ENCODE results near the gene ACOX3.
"Not testable (repeated sequence)": the region's sequence is repeated elsewhere in the genome, so short reads cannot be mapped to it uniquely, and the experiment has no call there.

Gene ACOX3

GRCh38 chr4:8431553-8431952 is 9.0 kb downstream of the ACOX3 start:
- DNase-seq = no peak

GRCh38 chr4:8428288-8429097 is 12.0 kb downstream of the ACOX3 start:
- DNase-seq = peak; percentile 92 to 97 (median 96)

- peak; percentile 70 to 84 (median 76) for DNase-seq
Measured at GRCh38 chr4:8427761-8428287, 12.7 kb downstream of the ACOX3 start.

- DNase-seq = no peak
Measured at GRCh38 chr4:8427262-8427661, 13.3 kb downstream of the ACOX3 start.

GRCh38 chr4:8422786-8423185 is 17.7 kb downstream of the ACOX3 start:
- no peak for DNase-seq

GRCh38 chr4:8422327-8422726 is 18.2 kb downstream of the ACOX3 start:
- no peak for DNase-seq

- not testable (repeated sequence) for DNase-seq
Measured at GRCh38 chr4:8420151-8420550, 20.4 kb downstream of the ACOX3 start.

GRCh38 chr4:8419222-8420041 is 21.1 kb downstream of the ACOX3 start:
- DNase-seq = peak; percentile 59 to 77 (median 65)

- peak; percentile 25 to 62 (median 46) for DNase-seq
Measured at GRCh38 chr4:8417071-8417614, 23.4 kb downstream of the ACOX3 start.

- DNase-seq = no peak
Measured at GRCh38 chr4:8414377-8414776, 26.1 kb downstream of the ACOX3 start.

GRCh38 chr4:8412288-8412687 is 28.2 kb downstream of the ACOX3 start:
- DNase-seq = no peak

- no peak for DNase-seq
Measured at GRCh38 chr4:8411351-8412180, 29.0 kb downstream of the ACOX3 start.

GRCh38 chr4:8410641-8411271 is 29.8 kb downstream of the ACOX3 start:
- peak; percentile 33 to 55 (median 42) for DNase-seq

- DNase-seq = no peak
Measured at GRCh38 chr4:8410066-8410625, 30.4 kb downstream of the ACOX3 start.

GRCh38 chr4:8409264-8410065 is 31.1 kb downstream of the ACOX3 start:
- no peak for DNase-seq

GRCh38 chr4:8407756-8408155 is 32.8 kb downstream of the ACOX3 start:
- DNase-seq = no peak

- no peak for DNase-seq
Measured at GRCh38 chr4:8407316-8407715, 33.2 kb downstream of the ACOX3 start.

- DNase-seq = peak in 1 of 4 experiments; percentile 14
Measured at GRCh38 chr4:8406887-8407286, 33.6 kb downstream of the ACOX3 start.

GRCh38 chr4:8405516-8405875 is 35.0 kb downstream of the ACOX3 start:
- DNase-seq = no peak

- DNase-seq = no peak
Measured at GRCh38 chr4:8404791-8405515, 35.6 kb downstream of the ACOX3 start.
